Skin epidermis (tissue), 12 donors: Measurements from ENCODE around the gene LRRC75B.
A peak's percentile ranks its signal among the peaks of the same experiment; 100 is the strongest.
"Not testable (repeated sequence)": the region's sequence is repeated elsewhere in the genome, so short reads cannot be mapped to it uniquely, and the experiment has no call there.

Experiments used
- H3K27ac ChIP-seq, 21 experiments: fragments of 200-600 bp; sonication (generic) in 11 of 21; one replicate each; pipeline ENCODE4 v1.5.0; 2020; ENCODE audit warnings: mild to moderate bottlenecking in 3 of 21, inconsistent platforms in 2 of 21, moderate library complexity in 2 of 21
- H3K4me3 ChIP-seq, 7 experiments: fragments of 200-600 bp; sonication (generic) in 2 of 7; one replicate each; pipeline ENCODE4 v1.5.0; 2020; ENCODE audit warnings: inconsistent platforms in 2 of 7, mild to moderate bottlenecking in 2 of 7, moderate library complexity in 1 of 7

LRRC75B gene

DNA sequence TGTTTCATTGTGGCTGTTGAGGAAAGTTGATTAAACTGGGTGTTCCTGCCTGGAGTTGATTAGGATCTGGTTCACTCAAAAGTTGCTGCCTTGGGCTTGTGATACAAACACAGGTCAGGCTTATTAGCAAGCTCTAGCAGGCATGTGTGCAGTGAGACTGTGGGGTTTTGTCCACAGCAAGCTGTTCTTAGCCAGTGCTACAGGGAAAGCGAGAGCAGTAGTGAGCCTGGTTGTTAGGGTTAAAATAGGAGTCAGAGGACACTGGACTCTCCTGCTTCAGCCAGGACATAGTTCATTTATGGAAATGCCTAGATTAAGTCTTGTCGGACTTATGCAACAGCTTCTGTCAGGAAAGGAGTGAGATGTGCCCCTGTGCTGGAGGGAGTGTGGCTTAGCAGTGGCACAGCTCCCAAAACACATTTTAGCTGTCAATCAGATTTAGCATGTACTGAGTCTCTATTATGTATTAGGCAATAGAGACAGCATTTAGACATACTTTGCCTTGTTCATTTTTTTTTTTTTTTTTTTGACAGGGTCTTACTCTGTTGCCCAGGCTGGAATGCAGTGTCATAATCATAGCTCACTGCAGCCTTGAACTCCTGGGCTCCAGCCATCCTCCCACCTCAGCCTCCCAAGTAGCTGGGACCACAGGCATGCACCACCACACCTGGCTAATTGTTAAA lies 28.4 kb downstream of the LRRC75B start:
- no peak overlapping the region for H3K4me3 ChIP-seq
- H3K27ac ChIP-seq = no peak overlapping the region

DNA sequence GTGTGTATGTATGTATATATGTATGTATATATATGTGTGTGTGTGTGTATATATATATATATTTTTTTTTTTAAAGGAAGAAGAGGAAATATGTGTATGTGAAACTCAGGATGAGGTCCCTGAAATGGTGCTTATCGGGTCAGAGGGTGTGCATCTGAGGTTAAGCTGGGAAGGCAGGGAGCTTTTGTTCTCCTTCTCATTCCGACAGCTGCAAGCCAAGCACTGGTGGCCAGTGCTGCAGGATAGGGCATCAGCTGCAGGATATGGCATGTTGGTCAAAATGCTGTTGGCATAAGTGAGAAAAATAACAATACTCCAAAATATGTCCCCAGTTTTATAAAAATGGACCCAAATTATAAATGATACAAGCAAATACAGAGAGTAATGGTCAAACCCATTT lies 29.6 kb downstream of the LRRC75B start:
- no peak overlapping the region for H3K27ac ChIP-seq
- no peak overlapping the region for H3K4me3 ChIP-seq

DNA sequence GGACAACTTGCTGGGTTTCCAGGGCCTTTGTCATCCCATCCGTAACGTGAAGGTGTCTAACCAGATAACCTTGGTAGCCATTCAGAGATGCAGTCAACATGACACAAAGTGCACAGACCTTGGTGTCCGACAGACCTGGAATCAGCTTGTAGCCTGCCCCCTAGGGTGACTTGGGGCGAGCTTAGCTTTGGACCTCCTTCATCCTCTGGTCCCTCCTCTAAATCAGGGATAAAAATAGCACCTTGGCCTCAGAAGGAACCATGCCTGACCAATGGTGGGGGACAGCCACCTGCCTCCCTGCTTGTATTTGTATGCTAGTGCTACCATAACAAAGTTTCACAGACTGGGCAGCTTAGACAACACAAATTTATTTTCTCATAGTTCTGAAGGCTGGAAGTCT lies 33.4 kb downstream of the LRRC75B start:
- no peak overlapping the region for H3K4me3 ChIP-seq
- no peak overlapping the region for H3K27ac ChIP-seq

DNA sequence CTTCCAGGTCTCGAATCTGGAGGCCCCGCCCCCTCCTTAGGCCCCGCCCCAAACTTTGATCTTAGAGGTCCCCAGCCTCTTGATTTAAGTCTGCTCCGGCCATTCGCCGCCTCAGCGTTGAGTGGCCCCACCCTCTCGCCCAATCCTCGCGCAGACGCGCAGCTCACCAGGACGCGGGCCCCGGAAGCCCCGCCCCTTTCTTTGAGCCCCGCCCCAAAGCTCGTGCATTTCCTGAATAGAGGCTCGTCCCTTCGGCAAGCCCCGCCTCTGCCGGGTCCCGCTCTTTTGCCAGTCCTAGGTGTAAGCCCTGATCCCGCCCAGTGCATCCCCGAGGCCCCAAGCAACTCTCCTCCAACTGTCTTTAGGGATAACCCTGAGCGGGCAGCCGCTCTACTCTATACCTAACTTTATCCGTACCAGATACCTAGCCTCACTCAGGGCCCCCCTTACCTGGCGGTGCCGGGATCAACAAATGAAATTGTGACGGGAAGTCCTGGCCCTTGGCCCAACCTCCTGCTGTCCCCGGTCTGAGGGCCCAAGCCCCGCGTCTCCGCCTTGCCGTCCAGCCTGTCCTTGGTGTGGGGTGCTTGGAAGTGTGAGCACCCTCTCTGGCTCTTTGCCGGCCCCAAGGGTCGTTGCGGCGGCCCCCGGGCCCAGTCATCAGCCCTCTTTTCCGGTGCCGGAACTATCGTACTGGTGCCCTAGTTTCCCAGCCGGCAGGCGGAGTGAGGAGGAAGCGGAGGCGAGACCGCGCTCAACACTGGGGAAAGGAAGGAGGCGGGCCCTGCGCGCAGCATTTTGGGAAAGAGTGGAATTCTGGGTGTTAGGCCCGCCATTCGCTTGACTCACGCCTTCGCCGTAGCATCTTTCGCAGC lies 37.5 kb downstream of the LRRC75B start, which contains the start of gene SNRPD3:
Gene SNRPD3 (plus strand): TSS at position 835 of the 875 bp plus-strand sequence. CDS start 1,676 bp downstream, outside the sequence.
- H3K4me3 ChIP-seq = peak within 1 kb of the TSS; percentile 67 to 98 (median 84)
- H3K27ac ChIP-seq = peak within 1 kb of the TSS; percentile 86 to 99 (median 98)

DNA sequence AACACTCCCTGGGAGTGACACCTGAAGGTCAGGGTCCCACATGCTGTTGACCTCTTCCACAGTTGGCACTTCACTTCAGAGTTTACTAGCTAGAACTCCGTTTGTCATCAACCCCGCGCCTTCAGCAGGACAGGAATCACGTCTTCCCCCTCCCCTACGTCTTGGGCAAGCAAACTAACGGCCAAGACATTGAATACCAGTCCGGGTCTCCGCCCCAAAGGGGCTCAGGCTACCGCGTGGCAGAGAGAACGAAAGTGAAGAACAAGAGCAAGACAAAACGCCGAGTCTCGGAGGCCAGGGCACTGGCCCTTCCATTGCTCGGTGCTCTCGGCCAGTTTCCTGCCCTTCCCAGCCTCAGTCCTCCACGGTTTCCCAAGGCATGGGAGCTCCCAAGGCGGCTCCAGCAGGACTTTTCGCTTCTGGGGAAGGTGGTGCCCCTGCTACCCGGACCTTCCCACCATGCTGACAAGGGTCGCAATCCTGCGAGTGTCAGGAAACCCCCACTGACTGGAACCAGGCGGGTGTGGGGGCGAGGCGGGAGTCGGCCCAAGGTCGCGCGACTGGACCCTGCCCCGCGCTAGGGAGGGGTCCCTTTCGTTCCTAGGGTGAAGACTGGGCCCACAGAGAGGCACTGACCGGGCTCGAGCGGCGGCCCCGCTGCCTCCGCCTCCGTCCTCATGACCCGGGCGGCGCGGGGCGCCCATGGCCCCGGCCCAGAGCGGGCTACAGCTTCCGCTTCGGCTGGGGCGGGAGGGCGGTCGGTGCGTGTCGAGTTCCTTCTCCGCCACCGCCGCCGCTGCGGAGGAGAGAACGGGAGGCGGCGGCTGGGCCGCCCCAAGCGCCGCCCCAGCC lies 38.3 kb downstream of the LRRC75B start, which contains the start of gene GUCD1:
Gene GUCD1 (minus strand): TSS at position 826 of the 852 bp plus-strand sequence. CDS start 147 bp downstream, at position 679.
- peak within 1 kb of the TSS; percentile 86 to 99 (median 98) for H3K27ac ChIP-seq
- peak within 1 kb of the TSS; percentile 67 to 98 (median 84) for H3K4me3 ChIP-seq

DNA sequence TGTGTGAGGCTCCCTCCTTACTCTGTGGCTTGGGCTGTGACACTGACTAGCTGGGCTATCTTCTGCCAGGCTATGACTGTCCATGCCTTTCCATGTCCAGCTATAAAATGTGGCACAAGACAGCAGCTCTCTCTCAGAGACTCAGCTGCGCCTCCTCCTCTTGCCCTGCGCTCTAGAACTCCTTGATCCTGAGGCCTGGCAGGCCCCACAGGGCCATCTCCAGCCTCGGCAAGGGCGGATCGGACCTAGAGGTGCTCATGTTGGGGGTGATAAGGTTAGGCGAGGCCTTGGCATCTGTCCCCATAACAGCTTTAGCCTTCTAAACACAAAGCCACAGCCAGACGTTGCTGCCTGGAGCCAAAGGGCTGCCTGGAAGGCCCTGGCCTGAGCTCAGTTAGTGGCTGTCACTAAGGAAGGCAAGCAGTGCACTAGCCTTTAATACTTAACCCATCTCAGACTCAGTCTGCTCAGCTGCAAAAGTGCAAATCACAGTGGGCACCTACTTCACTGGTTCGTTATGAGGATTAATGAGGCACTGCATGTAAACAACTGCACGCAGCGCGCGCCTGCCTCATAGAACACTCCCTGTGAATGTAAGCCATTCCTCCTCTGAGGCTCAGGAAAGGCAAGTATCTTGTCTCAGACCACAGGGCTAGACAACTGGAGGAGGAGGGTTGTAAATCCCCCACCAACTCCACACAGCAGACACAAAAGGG lies 39.1 kb downstream of the LRRC75B start:
- peak overlapping the region in 20 of 21 experiments; percentile 87 to 98 (median 97) for H3K27ac ChIP-seq
- H3K4me3 ChIP-seq = peak overlapping the region; percentile 67 to 98 (median 84)

DNA sequence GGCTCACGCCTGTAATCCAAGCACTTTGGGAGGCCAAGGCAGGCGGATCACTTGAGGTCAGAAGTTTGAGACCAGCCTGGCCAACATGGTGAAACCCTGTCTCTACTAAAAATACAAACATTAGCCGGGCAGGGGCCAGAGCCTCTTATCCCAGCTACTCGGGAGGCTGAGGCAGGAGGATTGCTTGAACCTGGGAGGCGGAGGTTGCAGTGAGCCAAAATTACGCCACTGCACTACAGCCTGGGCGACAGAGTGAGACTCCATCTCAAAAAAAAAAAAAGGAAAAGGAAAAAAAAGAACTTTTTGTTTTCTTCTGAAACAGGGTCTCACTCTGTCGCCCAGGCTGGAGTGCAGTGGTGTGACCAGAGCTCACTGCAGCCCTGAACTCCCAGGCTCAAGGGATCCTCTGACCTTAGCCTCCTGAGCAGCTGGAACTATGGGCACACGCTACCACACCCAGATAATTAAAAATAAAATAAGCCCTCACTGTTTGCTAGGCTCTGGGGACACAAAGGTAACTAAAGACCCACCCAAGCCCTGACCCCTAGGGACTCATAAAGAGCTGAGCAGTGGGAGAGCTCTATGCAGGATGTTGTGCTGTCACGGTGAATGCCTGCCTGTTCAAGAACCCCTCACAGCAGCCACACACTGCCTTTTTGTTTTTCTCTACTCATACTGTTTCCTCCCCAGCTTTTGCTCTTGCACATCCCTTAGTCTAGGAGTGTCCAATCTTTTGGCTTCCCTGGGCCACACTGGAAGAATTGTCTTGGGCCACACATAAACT lies 40.2 kb downstream of the LRRC75B start:
- H3K27ac ChIP-seq = peak overlapping the region in 2 of 21 experiments; percentile 21 to 97
- H3K4me3 ChIP-seq = not testable (repeated sequence)

DNA sequence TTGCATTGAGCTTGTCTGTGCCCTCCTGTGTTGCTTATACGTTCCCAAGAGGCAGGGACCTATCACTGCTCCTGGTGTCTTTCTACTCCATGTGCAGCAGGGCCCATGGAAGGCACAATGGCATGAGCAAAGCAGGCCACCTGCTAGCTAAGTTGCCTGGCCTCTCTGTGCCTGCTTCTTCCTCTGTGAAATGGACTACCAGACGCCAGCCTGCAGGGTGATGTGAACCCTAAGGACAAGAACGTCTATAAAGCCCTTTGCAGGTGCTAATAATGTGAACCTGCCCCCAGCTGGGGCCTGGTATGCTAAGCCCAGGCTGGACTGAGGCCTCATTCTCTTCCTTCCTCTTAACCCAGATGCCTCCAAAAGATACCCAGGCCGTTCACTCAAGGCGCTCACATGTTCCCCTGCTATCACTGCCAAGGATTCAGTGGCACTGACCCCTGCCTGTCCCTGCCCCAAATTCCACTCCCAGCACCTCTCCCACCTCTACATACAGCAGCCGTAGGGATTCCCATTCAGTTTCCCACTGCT lies 41.9 kb downstream of the LRRC75B start:
- no peak overlapping the region for H3K4me3 ChIP-seq

DNA sequence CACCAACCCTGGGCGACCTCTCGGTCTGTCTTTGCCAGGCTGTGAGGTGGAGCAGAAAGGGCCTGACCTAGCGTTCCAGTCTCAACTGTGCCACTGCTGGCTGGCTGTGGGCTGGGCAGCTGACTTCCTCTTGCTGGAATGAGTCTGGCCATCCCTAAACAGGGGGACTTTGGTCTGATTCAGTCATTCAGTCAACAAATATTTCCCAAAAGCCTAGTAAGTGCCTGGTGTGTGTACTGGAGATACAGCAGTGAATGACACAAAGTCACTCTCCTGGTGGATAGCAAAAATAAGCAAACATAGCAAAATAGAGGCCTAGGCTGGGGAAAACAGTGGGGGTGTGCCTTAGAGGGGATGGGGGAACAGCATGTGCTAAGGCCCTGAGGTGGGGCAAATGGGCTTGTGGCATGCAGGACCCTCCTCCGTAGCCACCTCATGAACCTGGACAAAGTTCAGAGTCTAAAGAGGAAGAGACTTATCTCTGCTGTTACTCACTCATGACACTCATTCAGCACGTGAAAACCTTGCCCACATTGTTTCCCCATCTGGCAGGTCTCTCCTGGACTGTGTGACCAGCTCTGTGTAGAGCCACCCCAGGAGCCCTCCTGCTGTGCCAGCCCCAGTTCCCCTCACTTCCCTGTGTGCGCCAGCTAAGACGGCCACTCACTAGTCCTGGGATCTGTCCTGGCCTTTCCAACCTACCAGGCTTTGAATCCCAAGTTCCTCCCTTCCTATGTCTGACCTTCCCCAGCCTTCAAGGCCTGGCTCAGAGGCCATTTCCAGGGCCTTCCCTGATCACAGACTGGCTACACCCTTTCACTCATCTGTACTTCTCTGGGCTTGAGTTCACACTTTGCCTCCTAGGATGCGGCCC lies 42.6 kb downstream of the LRRC75B start:
- H3K27ac ChIP-seq = peak overlapping the region in 1 of 21 experiments; percentile 5

More for the DNA sequence above, 41.9 kb downstream of the LRRC75B start:
- H3K27ac ChIP-seq = peak overlapping the region in 1 of 21 experiments; percentile 5

DNA sequence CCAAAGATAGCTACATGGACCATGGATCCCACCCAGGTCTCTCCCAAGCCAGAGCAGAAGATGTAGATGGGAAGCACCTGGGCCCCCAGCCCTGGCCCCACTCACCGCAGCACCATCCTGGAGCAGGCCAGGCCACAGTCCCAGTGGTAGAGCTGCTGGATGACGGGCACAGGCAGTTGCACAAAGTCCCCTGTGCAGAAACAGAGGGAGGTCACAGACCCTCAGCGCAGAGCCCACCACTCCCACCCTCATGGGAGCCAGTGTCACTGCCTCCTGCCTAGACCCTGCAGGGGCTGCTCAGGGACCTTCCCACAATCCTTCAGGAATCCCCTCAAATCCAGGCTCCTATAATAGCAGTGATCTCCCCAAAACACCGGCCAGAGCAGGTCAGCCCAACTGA lies 44.1 kb downstream of the LRRC75B start:
- H3K4me3 ChIP-seq = no peak overlapping the region
- peak overlapping the region in 1 of 21 experiments; percentile 25 for H3K27ac ChIP-seq

More for the DNA sequence above, 42.6 kb downstream of the LRRC75B start:
- no peak overlapping the region for H3K4me3 ChIP-seq

DNA sequence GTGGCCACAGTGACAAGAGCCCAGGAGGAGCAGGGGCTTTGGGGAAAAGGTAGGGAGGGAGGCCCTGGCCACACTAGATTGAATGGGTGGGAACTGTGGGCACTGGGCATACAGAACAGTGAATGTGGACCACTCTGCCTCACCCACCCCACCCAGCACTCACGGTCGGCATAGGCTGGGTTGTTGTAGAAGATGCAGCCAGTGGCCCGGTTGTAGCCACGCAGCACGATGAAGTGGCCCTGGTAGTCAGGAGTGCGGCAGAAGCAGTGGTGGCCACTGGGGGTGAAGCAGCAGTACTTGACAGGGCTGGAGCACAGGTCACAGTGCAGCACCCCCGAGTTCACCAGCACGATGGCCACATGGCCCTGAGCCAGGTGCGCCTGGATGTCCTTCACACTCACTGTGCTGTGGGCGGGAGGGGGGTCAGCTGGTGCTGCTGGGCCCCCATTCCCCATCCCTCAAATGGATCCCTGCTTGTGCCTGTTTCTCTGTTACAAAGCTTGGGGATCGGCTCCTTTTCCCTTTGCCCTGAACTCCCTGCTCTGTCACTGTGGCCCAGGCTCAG lies 49.1 kb downstream of the LRRC75B start:
- H3K4me3 ChIP-seq = no peak overlapping the region
- peak overlapping the region in 1 of 21 experiments; percentile 6 for H3K27ac ChIP-seq

DNA sequence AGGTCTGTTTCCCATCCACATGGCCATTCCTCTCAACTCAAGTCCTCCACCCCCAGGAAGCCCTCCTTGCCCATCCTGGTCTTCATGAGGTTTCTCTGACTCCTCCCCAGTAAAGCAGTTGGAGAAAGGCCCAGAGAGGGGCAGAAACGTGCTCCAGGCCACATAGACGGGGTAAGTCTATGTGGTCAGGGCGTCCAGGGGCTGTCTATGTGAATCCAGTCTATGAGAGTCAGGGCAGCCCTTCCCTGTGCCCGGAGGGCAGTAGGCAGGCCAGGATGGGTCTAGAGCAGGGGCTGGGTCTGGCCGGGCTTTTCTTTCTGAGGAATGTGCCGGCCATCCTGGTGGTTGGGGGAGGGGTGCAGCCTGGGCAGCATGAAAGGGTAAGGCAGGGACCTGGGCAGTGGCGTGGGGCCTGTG lies 49.7 kb downstream of the LRRC75B start:
- no peak overlapping the region for H3K4me3 ChIP-seq

DNA sequence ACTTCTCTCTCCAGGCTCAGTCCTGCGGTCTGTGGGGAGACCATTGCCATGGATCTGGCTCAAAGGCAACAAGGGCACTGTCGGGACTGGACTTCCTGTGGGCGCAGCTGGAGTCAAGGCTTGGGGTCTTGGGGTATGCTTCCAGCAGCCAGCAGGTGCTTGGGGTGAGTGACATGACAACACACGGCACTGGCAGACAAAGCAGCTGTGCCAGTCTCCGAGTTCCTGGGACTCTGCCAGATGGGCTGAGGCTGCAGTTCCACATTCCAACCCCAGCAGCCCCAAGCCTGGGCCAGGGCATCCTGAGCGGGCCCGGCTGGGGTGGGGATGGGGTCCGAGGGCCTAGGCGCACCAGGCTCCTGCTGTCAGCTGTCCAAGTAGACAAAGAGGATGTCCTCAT lies 50.2 kb downstream of the LRRC75B start:
- Histone ChIP-seq H3K27ac (no peak overlapping the region), H3K4me3 (no peak overlapping the region)

More for the DNA sequence above, 49.7 kb downstream of the LRRC75B start:
- H3K27ac ChIP-seq = peak overlapping the region in 1 of 21 experiments; percentile 6

DNA sequence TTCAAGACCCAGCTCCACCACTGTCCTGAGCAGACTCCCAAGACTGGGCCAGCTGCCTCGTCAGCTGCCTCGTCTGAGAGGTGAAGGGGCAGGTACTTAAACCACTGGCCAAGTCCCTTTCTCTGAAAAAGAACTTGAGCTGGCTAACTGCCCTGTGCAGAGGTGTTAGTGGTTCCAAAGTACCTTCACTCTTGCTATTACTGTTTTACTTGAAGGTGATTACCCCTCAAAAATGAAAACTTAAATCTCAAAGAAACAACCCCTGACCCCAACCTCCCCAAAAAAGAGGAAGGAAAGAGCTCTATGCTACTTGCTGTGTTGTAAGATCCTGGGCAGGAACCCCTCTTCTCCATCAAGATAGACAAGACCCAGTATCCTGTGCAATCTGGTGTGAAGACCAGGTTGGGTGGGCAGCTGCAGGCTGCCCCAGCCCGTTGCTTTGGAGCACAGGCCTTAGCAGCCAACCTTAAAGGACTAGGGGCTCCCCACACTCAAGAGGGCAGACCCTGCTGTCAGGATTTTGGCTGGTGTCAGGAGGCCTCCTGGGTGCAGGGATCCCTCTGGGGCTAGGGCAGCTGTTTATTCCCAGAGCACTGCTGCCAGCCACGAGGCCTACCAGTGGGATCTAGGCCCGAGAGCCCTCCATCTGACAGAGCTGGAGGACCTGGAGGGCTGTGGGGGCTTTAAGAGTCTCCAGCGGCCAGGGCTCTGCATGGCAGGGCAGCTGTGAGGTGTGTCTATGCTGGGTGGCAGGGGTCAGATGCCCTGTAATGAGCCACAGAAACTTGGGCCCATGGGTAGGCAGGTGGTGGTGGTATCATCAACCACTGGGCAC lies 51.0 kb downstream of the LRRC75B start:
- H3K27ac ChIP-seq = no peak overlapping the region
- H3K4me3 ChIP-seq = no peak overlapping the region

DNA sequence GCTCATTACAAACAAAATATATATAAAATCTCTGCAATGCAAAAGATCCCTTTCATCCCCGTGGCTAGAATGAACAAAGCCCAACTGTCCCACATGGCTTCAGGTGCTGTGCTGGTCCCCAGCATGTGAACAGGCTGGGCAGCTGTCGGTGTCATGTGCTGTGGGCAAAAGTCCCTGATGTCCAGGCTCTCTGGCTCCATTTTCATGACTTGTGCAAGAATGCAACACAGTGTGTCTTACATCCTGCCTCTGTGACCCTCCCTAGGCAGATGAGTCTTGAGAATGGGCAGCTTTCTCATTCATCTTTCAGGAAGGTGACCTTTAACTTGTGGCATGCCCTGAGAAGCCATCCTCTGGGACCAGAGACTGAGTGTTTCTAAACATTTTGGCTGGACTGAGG lies 52.4 kb downstream of the LRRC75B start:
- H3K27ac ChIP-seq = no peak overlapping the region
- no peak overlapping the region for H3K4me3 ChIP-seq

DNA sequence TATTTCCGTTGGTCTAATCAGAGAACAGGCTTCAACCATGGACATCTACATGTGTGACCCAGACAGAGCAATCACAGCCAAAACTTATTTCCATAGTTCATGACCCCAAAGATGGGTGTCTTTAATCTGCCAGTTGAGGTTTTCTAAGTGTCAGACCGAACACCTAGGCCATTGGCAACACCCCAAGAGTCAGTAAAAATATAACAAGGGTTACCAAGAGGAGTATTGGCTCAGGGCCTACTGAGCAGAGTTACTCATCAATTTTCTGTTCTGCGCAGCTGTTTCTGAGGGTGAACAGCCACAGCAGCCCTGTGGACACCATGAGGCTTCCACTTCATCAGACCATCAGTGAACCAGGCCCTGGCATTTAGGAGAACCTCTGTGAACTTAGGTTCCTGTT lies 56.8 kb downstream of the LRRC75B start:
- H3K4me3 ChIP-seq = no peak overlapping the region
- H3K27ac ChIP-seq = no peak overlapping the region
